Thyroid gland (tissue), 4 donors: ENCODE data around the gene IL20RB.

Source experiments
- POLR2A ChIP-seq, 2 donors: fragments of 450-650 bp; IDR thresholded peaks; one replicate each; pipeline ENCODE4 v1.6.1; 2017; ENCODE audit warnings: antibody characterized with exemption in 2 of 2, mild to moderate bottlenecking in 2 of 2, moderate library complexity in 1 of 2
- TF ChIP-seq, protein P1 (sequence below), 6 experiments: fragments of 200-600 bp in 3 of 6; fragments of 450-650 bp in 3 of 6; sonication (generic) in 3 of 6; IDR thresholded peaks; one replicate each; pipeline ENCODE4 v1.5.1; 2016 to 2019; ENCODE audit warnings: antibody characterized with exemption in 6 of 6, mild to moderate bottlenecking in 2 of 6, inconsistent platforms in 1 of 6, moderate library complexity in 1 of 6

DNA sequence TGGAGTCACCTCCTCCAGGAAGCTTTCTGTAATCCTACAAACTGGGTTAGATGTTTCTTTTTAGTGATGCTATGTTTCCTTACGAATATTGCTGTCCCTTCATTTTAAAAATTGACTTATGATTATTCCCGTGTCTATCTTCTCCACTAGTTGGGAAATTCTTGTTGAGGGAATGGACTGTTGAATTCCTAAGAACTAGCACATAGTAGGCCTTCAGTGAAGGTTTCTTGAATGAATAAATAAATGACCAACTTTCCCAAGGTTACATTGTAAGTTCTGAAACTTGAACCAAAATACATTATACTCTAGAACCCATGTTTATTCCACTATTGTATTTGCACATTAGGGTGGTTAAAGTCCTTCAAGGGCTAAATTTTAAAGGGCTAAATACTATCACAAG is 812 bp upstream of the IL20RB start:
- no peak for TF ChIP-seq POLR2A (IDR thresholded peaks at IDR 0.05)
- TF ChIP-seq, protein P1, sequence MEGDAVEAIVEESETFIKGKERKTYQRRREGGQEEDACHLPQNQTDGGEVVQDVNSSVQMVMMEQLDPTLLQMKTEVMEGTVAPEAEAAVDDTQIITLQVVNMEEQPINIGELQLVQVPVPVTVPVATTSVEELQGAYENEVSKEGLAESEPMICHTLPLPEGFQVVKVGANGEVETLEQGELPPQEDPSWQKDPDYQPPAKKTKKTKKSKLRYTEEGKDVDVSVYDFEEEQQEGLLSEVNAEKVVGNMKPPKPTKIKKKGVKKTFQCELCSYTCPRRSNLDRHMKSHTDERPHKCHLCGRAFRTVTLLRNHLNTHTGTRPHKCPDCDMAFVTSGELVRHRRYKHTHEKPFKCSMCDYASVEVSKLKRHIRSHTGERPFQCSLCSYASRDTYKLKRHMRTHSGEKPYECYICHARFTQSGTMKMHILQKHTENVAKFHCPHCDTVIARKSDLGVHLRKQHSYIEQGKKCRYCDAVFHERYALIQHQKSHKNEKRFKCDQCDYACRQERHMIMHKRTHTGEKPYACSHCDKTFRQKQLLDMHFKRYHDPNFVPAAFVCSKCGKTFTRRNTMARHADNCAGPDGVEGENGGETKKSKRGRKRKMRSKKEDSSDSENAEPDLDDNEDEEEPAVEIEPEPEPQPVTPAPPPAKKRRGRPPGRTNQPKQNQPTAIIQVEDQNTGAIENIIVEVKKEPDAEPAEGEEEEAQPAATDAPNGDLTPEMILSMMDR (IDR thresholded peaks at IDR 0.05), result no peak
